Omental fat pad (tissue), 4 donors: ENCODE data around the gene ATXN7L3. TPM values are rescaled to one million over a fixed set of nuclear protein-coding genes. Genes with fewer than 3 reads are reported as not detected.

ENCODE experiments used
- ATAC-seq: fragments of 150-250 bp; one replicate; pipeline ENCODE4 v1.9.1; 2016; ENCODE audit warnings: mild to moderate bottlenecking, moderate library complexity; ENCODE audit not compliant: low FRiP score
- DNase-seq: peaks from one replicate; pipeline ENCODE4 v3.0.0-alpha.2; 2019; ENCODE audit warnings: low spot score
- CTCF ChIP-seq, 3 donors: fragments of 450-650 bp; IDR thresholded peaks; one replicate each; pipeline ENCODE4 v1.5.1; 2016 to 2017; ENCODE audit warnings: antibody characterized with exemption in 3 of 3, mild to moderate bottlenecking in 3 of 3, moderate library complexity in 2 of 3
- total RNA-seq, 4 donors: library from RNA; depleted of rRNA; stranded (reverse); fragments of >200 nt; gene quantifications; one replicate each; pipeline ENCODE4 v1.1.0, GENCODE V29; 2016

ATXN7L3 gene
- total RNA-seq, 4 donors from 2014 or later, result 37.8 to 55.2 (median 45.0) TPM

GRCh38 chr17:44198721-44199552, 747 bp downstream of the ATXN7L3 start:
- DNase-seq (no peak), ATAC-seq (peak; percentile 17)
- no peak for TF ChIP-seq CTCF (IDR thresholded peaks at IDR 0.05)

GRCh38 chr17:44197980-44198720, 1.5 kb downstream of the ATXN7L3 start:
- no peak for TF ChIP-seq CTCF (IDR thresholded peaks at IDR 0.05)
- DNase-seq (no peak), ATAC-seq (no peak)

- DNase-seq, result no peak
- no peak for TF ChIP-seq CTCF (IDR thresholded peaks at IDR 0.05)
- no peak for ATAC-seq
Observed at GRCh38 chr17:44197107-44197506, 2.6 kb downstream of the ATXN7L3 start.

- DNase-seq (no peak), ATAC-seq (no peak)
- TF ChIP-seq CTCF (IDR thresholded peaks at IDR 0.05), result no peak
Observed at GRCh38 chr17:44193326-44194084, 6.2 kb downstream of the ATXN7L3 start.

GRCh38 chr17:44192750-44193149, 6.9 kb downstream of the ATXN7L3 start:
- DNase-seq (no peak), ATAC-seq (no peak)
- TF ChIP-seq CTCF (IDR thresholded peaks at IDR 0.05), result no peak

GRCh38 chr17:44191941-44192496, 7.7 kb downstream of the ATXN7L3 start:
- no peak for TF ChIP-seq CTCF (IDR thresholded peaks at IDR 0.05)
- ATAC-seq (no peak), DNase-seq (no peak)
